ENCODE measurements around the gene TMEM151A.
"Not testable (repeated sequence)": the region's sequence is repeated elsewhere in the genome, so short reads cannot be mapped to it uniquely, and the experiment has no call there.

TMEM151A gene

DNA sequence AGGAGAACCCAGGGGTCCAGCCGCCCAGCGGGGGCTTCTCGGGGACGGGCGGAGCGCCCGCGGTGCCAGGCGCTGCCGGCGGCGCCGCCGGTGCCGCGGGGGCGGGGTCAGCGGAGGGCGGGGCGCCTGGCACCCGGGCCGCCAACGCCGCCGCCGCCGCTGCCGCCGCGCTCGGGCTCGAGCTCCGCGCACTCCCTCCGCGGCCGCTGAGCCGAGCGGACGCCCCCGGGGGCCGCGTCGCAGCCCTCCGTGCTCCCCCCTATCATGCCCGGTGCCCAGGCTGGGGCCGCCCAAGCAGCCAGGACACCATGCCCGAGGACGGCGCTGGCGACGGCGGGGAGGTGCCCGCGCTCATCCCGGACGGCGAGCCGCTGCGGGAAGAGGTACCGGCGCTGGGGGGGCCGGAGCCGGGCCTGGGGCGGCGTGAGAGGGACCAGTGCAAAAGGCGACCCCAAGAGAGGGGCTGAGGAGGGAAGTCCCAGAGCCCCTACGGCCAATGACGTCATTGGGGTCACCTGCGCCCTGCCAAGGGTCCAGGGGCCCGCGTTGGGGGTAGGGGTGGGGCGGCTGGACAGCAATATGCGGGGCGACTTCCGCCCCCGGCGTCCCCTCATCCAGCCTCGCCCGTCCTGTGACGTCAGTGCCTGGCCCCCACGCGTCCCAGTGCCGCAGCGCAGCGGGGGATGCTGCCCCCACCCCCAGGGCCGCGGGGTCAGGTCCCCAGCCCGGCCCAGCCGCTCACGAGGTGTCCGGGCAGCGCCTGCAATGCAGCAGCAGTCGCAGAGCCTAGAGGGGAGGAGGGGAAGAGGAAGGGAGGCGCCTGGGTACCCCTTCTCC is at the start of gene TMEM151A:
Gene TMEM151A, plus strand, starts transcription at position 189 of the 837 bp plus-strand sequence. Its CDS starts 120 bp downstream, at position 309.
- no peak for DNase-seq

DNA sequence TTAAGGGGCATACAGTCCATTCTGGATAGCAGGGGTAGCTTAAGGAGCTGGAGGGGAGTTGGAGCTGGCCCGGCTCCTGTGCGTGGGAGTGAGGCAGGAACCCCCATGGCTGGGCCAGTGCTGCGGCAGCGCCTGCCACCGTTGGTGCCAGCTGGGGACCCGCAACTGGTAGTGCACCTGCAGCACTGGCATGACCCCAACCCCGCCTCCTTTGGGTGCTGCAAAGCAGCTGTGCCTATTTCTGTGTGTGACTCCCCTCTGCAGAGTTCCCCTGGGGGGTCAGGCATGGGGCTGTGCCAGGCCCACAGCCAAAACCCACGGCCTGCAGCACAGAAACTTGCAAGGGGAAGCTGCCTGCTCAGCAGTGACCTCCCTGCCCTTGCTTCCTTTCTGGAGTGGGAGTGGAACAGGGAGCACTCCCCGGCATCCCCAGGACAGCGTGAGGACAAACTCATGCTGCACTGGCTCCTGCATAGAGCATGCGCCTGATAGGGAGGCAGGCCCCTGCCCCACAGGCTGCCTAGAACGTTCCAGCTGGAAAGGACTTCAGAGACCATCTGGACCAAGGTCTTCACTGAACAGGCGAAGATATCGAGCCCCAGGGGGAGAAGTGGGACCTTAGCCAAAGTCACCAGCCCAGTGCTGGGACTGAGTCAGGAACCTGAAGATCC is 49.5 kb upstream of the TMEM151A start:
- no peak for DNase-seq

DNA sequence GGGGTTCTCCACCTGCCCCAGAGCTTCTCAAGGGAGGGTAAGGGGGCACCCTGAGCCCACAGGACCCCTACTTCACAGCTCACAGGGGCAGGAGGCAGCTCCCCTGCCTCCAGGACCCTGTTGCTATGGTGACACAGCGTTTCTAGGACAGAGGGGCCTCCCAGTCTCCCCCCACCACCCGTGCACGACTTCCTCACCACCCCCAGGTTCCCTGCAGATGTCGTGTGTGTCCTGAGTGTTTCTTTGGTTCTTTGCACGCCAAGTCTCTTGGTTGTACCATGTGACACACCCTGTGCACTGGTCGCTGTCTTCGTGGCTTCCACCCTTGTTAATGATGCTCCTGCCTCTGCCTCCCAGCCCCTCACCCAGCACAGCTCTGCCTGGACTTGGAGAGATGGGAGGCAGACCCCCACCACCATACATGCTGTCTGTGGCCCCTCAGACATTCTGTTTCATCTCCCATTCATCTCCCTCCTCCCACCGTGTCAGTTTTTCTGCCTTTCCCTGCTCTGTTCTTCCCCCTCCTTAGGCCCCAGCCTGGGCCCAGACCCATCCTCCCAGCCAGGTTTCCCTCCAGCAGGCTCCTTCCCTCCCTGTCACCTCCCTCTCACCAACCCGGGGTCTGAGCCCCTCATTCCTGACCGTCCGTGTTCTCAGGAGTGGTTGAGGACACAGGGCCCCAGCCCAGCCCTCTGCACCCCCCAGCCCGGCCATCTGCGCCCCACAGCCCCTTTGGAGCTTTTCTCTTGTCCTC is 47.7 kb upstream of the TMEM151A start:
- no peak for DNase-seq

DNA sequence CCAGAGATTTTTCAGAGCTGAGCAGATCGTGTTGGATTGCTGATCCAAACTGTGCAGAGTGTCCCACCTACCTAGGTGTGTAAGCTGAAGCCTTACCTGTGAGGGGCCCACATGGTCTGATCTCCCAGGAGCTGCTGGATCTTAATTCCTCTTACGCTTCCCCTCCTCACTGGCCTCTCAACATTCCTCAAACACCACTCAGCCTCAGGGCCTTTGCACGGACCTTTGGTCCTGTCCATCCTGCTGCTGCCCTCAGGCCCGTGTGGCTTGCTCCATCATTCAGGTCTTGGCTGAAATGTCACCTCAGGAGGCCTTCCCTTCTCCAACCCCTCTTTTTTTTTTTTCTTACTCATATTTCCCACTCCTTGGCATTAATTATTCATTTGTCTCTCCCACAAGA is 44.4 kb upstream of the TMEM151A start:
- no peak for DNase-seq

DNA sequence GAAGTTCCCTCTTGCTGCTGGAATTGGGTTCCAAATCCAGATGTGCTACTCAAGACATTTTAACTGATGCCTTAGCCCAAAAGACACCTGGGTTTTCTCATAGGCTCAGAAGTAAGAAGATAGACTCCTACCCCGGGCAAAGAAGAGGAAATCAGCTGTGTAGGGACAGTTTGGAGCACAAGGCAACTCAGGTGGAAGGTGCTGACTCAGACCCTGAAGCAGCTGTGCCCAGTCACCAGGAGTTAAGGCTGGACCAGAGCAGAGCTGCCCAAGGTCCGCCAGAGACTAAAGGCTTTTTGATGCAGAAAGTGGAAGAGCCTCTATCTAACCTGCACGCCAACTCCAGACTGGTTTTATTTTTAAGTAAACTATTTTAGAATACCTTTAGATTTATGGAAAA is 43.9 kb upstream of the TMEM151A start:
- no peak for DNase-seq

DNA sequence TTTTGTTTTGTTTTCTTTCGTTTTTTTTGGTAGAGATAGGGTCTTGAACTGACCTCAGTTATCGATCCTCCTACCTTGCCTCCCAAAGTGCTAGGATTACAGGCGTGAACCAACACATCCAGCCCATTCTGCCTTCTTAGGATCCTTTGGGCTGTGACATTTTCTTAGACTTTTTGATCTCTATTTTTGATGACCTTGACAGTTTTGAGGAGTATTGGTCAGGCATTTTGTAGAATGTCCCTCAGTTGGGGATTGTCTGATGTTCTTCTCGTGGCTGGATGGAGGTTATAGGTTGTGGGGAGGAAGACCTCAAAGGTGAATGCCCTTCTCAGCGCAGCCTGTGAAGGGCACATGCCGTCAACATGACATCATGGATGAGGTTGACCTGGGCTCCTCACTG is 42.8 kb upstream of the TMEM151A start:
- DNase-seq, result no peak

DNA sequence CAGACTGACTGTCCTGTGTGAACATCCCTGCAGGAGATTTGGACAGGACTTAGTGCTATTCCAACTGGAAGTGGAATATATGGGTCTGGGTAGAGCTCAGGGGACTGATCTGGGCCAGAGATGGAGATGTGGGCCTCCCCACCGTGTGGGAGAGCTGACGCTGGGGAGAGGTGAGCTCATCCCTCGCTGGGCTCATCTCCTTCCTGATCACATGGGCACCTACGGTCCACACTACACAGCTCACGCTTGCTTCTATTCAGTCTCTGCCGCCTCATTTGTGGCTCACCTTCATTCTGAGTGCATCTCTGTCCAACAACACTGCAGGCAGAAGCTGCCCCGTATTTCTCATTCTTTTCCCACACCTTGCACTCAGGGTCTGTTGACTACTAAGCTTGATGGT is 39.9 kb upstream of the TMEM151A start:
- no peak for DNase-seq

DNA sequence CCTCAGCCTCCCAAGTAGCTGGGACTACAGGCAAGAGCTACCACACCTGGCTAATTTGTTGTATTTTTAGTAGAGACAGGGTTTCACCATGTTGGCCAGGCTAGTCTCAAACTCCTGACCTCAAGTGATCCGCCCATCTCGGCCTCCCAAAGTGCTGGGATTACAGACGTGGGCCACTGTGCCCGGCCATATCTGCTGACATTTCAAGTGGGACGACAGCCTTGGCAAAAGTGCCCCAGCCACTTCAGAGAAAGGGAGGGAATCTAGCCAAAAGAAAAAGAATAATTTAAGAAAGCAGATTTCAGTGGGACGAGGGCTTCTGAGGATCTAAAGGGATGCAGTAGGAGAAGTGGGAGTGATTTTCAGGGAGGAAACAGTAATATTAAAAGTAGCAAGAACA is 38.6 kb upstream of the TMEM151A start:
- not testable (repeated sequence) for DNase-seq

DNA sequence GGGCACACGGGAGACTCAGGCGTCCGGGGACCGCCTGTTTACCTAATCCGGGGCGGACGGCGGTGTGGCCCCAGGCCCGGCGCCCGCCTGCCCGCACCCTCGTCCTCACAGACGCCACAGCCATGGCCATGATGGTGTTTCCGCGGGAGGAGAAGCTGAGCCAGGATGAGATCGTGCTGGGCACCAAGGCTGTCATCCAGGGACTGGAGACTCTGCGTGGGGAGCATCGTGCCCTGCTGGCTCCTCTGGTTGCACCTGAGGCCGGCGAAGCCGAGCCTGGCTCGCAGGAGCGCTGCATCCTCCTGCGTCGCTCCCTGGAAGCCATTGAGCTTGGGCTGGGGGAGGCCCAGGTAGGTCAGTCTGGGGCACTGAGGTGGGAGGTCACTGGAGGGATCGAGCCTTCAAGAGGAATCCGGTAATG is 33.2 kb upstream of the TMEM151A start:
- DNase-seq, result no peak

DNA sequence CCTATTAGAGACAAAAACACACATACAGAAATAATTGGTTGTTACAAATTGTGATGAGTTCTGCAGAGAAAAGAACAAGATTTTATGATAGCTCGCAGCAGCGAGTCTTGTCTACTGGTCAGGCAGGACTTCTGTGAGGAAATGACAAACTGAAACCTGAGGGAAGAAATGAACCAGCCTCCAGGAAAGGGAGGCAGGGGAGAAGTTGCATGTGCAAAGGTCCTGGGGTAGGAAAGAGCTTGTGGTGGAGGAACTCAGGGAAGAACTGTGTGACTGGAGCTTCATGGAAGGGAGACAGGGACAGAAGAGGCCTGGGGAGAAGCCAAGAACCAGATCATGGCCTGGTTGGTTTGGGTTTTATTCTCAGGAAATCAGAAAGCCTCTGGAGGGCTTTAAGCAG is 32.5 kb upstream of the TMEM151A start:
- DNase-seq, result no peak

DNA sequence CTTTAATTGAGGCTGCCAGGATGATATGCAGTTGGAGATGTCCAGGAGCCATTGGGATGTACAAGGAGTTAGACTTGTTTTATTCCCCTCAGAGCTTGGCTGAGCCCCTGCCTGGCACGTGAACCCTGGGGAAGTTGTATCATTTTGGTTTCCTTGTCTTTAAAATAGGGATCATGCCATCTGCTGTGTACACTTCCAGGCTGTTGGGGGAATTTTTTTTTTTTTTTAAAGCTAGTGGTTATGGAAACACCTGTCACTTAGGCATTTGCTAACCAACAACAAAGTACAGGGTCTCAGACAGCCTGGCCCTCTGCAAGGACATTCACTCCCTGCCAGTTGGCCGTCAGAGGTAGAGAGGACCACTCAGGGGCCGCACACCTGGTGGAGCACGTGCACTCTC is 31.7 kb upstream of the TMEM151A start:
- peak; percentile 93 for DNase-seq

DNA sequence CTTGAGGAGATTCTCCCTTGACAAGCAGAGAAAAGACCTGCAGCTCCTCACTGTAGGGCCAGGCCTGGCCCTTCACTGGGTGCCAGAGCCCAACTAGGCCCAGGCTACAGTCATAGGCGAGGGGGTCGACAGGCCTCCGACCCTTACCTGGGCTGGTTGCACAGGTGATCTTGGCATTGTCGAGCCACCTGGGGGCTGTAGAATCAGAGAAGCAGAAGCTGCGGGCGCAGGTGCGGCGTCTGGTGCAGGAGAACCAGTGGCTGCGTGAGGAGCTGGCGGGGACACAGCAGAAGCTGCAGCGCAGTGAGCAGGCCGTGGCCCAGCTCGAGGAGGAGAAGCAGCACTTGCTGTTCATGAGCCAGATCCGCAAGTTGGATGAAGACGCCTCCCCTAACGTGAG is 30.1 kb upstream of the TMEM151A start:
- no peak for DNase-seq

DNA sequence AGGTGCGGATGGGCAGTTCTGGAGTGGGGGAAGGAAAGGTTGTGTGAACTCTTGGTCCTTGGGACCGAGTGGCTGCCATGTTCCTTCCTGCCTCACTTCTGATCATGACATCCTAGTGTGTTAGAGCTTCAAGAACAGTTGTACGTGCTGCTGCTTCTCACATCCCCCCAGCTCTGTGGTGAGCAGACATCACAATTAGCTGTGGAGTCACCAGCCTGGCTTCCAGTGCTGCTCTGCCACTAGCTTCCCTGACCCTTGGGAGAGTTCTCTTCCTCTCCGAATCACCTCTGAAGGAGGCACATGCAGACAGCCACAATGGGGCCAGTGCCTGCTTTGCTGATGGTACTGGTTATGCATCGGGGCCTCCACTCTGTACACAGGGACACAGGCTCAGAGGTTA is 29.5 kb upstream of the TMEM151A start:
- no peak for DNase-seq

DNA sequence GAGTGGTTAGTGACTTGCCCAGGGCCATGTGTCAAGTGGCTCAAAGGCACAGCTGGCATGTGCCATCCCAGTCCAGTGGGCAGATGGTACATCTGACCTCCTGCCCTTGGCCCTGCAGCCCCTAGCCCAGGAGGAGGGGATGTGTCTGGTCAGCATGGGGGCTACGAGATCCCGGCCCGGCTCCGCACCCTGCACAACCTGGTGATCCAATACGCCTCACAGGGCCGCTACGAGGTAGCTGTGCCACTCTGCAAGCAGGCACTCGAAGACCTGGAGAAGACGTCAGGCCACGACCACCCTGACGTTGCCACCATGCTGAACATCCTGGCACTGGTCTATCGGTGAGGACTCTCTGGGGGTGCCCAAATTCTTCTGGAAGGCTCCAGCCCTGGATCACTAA is 29.0 kb upstream of the TMEM151A start:
- no peak for DNase-seq

DNA sequence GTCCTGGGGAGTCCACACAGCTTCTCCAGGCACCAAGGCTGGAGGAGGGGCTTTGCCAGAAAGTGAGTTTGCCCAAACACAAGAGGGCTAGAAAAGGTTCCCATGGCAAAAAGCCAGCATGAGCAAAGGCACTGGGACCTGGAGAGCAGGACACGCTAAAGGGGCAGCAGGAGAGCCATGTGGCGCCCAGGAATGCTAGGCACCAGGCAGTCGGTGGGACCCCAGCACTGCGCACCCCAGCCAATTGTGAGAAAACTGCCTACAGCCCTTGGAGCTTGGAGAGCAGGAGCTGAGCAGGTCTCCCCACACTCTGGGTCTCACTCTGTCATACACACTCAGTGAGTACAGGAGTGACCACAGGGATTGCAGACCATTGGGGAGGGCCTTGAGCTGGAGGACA is 28.5 kb upstream of the TMEM151A start:
- DNase-seq, result no peak

DNA sequence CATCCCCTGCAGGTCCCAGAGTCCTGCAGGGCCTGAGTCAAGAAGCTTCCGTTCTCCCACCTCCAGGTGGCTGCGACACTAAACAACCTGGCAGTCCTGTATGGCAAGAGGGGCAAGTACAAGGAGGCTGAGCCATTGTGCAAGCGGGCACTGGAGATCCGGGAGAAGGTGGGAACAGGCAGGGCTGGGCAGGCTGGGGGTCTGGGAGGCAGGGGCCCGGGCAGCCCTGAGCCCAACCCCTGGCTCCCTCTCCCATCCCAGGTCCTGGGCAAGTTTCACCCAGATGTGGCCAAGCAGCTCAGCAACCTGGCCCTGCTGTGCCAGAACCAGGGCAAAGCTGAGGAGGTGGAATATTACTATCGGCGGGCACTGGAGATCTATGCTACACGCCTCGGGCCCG is 27.9 kb upstream of the TMEM151A start:
- DNase-seq, result no peak

DNA sequence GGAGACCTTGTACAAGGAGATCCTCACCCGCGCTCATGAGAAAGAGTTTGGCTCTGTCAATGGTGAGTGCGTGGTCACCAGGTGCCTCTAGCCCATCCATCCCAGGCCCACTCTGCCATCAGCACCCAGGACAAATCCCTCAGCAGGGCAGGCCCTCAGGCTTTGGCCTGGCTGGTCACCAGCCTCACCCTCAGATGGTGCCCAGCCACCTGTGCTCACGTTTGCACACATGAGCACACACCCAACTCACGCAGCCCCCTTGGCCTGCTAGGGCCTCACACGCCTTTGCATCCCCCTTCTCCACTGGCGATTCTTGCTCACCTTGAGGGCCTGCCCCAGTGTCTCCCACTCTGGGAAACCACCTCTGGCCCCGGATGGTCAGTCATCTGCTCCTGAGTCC is 27.3 kb upstream of the TMEM151A start:
- no peak for DNase-seq

DNA sequence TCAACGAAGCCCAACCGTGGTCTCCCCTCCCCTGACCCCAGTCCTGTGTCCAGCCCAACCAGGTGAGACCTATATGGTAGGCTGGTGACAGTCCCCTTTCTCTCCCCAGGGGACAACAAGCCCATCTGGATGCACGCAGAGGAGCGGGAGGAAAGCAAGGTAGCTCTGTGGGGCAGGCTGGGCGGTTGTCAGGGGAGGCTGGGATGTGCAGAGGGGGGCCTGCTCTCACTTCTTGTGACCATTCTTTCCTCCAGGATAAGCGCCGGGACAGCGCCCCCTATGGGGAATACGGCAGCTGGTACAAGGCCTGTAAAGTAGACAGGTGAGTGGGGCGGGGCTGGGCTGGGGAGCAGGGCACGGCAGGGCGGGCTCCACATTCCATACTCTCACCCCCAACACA is 26.8 kb upstream of the TMEM151A start:
- DNase-seq, result no peak

DNA sequence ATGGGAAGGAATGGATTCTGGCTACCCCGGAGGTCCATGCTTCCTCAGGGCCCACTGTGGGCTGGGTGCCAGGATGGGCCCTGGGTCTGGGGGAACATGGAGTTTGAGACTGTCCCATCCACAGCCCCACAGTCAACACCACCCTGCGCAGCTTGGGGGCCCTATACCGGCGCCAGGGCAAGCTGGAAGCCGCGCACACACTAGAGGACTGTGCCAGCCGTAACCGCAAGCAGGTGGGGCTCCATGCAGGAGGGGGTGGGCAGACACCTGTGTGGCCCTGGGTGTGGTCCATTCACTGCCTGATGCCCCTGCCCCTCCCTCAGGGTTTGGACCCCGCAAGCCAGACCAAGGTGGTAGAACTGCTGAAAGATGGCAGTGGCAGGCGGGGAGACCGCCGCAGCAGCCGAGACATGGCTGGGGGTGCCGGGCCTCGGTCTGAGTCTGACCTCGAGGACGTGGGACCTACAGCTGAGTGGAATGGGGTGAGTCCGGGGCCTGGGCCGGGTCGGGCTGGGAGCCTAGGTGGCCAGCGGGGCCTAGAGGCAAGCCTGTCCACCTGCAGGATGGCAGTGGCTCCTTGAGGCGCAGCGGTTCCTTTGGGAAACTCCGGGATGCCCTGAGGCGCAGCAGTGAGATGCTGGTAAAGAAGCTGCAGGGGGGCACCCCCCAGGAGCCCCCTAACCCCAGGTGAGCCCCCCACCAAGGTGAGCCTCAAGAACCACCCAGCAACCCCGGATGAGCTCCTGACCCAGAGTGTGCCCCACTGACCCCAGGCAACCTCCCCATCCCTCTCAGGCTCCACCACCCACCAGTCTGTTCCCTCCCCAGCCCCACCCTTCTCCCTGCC is 25.9 kb upstream of the TMEM151A start:
- no peak for DNase-seq

DNA sequence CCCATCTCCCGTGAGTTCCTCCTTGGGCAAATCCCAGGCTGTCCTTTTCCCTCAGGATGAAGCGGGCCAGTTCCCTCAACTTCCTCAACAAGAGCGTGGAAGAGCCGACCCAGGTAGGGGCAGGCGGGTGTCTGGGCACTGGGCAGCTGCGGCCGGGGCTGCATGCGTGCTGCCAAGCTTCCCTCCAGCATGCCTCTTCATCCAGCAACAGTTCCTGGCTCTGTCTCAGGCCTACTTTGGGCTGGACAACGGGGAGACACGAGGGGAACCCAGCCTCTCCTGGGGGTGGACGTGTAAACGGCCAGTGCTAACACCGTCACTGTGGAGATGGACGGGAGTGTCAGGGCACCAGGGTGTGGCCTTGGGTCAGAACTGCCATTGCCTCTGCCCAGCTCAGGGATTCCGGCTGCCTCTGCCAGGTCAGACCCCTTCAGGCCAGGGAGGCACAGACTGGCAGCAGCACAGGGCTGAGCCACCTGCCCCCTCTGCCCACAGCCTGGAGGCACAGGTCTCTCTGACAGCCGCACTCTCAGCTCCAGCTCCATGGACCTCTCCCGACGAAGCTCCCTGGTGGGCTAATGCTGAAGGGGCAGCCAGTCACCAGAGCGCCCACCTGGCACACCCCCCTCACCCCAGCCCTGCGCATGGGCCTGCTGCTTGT is 25.2 kb upstream of the TMEM151A start:
- no peak for DNase-seq

DNA sequence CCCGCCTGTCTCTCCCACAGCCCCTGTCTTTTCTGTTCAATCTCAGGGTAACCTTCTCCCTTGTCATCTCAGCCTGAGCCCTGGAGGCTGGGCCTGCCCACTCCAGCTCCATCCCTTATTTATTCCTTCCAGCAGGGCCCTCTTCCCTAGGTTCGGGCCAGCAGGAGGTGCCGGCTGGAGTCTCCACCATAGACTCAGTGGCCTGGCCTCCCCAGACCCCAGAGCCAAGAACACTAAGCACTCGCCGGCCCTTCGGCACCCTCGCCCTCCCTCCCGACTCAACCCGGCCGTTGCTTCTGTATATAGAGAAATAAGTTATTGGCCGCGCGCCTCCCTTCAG is 24.7 kb upstream of the TMEM151A start:
- no peak for DNase-seq
